HG02973 (cell line): ENCODE measurements around the gene TRIP12.
"Not testable (repeated sequence)": the region's sequence is repeated elsewhere in the genome, so short reads cannot be mapped to it uniquely, and the experiment has no call there.

Source experiments
- ATAC-seq: cut with Tn5 transposase; IDR thresholded peaks from one replicate; pipeline ENCODE4 v1.9.1; 2021; ENCODE audit warnings: moderate library complexity; ENCODE audit not compliant: unreplicated experiment

The TRIP12 gene

GRCh38 chr2:229879191-229879950, 42.4 kb downstream of the TRIP12 start:
- ATAC-seq, result no peak

DNA sequence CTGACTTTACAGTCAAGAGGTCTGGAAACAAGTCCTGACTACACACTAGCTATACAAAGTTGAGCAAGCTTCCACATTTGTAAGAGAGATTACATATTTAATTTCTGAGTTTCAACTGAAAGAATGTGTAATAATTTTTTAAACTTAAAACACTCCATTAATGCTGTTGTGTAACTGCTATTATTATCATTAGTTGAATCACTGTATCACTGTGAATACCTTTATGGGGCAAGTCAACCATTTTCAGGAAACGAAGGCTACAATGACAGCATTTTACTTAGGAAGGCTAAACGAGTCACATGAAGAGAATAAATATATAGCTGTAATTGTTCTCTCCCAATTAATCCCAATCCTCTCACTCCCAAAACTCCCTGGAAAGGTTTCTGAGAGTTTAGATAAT, 46.3 kb downstream of the TRIP12 start:
- ATAC-seq, result no peak

GRCh38 chr2:229874647-229875046, 47.2 kb downstream of the TRIP12 start:
- no peak for ATAC-seq

DNA sequence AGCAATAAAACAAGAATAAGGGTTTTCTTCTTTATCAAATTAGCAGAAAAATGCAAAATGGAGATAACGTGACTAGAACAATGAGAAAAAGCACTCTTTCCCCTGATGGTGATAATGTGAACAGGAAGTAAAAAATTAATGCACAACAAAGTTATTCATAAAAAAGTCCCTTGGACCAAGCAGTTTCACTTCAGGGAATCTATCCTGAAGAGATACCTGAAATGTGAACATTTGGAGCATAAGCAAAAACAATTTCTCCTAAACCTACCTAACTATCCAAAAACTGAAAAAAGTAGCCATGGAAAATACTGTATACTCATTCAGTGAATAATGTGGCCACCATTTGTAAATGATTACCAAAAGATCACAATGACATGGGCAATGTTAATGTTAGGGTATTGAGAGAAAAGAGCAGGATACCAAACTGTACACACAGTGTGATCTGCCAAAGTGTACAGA, 48.7 kb downstream of the TRIP12 start:
- ATAC-seq, result peak; percentile 86

DNA sequence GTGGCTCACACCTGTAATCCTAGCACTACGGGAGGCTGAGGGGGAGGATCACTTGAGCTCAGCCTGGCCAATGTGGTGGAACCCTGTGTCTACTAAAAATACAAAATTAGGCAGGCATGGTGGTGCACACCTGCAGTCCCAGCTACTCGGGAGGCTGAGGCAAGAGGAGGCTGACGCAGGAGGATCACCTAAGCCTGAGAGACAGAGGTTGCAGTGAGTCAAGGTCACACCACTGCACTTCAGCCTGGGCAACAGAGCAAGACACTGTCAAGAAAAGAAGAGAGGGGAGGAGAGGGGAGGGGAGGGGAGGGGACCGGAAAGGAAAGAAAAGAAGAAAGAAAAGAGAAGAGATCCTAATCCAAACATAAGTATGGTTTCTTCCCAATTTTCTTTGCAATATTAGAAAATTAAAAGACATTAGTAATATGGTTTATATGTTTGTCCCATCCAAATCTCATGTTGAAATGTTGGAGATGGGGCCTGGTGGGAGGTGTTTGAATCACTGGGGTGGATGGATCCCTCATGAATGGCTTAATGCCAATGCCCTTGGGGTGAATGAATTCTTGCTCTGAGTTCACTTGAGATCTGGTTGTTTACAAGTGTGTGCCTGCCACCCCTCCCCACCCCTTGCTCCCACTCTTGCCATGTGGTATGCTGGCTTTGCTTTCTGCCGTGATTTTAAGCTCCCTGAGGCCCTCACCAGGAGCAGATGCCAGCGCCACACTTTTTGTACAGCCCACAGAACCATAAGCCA, 50.7 kb downstream of the TRIP12 start:
- ATAC-seq, result no peak

DNA sequence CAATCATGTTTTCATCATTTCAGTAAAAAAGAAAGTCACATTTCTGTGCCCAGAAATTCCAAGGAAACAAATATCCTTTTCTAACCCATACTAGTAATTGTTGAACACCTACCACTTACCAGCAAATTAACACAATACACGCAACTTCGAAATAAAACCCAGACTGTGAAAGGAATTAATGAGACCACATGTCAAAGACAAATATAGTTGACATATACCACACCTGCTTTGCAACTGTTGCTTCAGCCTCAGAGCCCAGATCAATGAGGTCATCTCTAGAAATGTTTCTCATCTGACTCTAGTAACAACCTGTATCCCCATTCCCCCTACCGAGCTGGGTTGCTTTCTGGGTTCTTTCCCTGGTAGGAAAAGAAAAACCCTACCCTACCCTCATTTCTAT, 52.6 kb downstream of the TRIP12 start:
- no peak for ATAC-seq

GRCh38 chr2:229868794-229869193, 53.0 kb downstream of the TRIP12 start:
- ATAC-seq, result no peak

- no peak for ATAC-seq
Observed at GRCh38 chr2:229865033-229865432, 56.8 kb downstream of the TRIP12 start.

DNA sequence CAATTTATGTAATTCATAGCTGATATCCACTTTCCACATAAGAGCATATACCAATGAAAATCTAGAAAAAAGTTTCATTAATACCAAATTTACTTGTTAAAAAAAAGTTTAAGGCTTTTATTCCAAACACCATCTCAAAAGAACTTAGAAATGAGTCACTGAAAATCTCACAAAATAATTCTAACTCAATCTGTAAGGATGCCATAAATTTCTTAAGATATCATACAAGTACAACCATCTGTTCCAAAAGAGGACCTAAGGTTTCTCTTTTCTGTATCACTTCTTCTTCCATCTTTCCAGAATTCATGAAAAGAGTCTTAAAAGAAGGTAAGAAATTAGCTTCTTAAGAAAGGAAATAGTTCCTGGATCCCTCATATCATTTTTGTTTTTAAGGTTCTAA, 60.4 kb downstream of the TRIP12 start:
- no peak for ATAC-seq

GRCh38 chr2:229860334-229860733, 61.5 kb downstream of the TRIP12 start:
- no peak for ATAC-seq

DNA sequence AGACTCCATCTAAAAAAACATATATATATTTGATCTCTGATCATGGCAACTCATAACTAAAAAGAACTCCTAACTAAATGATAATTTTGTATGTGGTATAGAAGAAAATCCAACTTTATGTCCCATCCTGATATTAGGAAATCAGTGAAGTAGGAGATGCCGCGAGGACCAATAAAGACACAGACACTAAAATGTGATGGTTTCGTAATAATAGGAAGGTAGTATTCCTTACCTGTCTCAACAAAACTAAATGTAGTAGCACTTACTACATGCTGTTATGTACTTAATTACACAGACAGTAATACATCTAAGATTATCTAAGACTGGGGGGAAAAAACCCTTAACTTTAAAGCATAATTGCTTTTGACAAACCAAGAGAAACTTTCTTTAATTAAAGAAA, 63.5 kb downstream of the TRIP12 start:
- ATAC-seq, result no peak

DNA sequence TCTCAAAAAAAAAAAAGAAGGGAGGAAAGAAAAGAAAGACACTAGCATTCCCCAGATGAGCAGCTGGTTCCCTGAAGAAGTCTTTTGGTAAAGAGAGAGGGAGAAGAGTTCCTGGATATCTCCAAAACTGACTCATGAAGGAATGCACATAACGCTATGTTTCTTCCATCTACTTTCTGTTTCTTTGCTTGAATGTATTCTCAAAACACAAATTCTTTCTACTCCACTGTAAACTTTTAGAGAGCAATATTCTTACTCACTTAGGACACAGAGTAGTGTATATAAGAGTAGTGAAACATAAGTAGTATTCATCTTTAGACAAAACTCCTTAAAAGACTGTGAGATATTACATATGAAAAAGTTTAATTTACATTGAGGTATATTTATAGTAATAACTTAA, 64.2 kb downstream of the TRIP12 start:
- no peak for ATAC-seq

DNA sequence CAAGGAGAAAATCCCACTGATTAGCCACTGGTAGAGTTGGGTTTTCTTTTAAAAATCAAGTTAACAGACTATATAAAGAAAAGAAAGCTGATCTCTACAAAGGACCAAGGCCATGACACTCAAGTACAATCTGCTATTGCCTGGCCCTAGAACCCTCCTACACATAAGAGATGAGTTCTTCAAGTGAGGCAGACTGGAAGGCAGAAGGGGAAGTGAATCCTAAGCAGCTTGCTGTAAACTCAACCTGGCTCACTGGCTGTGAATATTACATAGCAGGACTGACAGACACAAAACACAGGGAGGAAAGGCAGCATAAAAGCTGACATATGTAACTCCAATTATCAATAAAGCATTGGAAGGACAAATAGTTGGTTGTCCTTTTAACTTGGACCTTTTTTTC, 65.4 kb downstream of the TRIP12 start:
- peak; percentile 94 for ATAC-seq

DNA sequence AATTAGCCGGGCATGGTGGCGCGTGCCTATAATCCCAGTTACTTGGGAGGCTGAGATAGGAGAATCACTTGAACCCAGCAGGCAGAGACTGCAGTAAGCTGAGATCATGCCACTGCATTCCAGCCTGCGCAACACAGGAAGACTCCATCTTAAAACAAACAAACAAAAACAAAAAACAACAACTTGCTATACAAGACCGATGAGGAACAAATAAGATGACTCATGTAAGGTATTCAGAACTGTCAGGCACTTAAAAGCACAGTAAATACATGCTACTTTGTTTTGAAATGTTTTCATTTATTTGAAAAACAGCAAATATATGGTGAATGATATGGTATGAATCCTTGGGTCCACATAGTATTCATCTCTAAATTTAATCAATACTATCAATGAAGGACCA, 66.7 kb downstream of the TRIP12 start:
- ATAC-seq, result no peak

DNA sequence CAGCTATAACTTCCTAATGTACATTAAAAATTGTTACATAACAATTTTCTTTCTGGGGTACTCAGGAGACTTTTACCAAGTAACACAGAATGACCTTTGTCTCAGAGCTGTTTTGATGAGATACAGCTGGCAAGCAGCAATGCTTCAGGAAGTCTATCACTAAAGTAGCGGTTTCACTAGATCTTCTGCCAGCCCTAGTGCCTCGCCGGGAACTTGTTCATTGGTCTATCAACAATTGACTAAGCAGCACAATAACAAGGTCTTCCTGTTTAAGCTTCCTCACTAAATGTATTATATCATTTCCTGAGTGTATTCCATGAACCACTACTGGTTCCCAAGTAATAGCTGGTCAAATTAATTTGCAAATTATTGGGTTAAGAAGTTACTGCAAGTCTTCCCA, 69.2 kb downstream of the TRIP12 start:
- no peak for ATAC-seq

DNA sequence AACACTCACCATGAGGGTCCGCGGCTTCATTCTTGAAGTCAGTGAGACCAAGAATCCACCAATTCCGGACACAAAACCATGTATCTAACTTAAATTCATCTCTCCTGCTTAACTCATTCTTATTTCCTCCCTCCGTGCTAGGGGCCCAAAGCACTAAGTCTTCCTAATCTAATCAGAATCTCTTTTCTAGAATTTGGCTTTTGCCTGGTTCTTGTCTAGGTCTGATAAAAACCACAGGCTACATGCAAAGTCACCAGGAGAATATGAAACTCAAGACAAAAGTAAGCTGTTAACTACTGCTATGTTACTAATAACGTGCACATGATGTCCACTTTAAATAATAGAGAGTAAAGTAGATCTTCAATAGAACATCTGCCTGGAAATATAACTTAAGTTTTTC, 69.9 kb downstream of the TRIP12 start:
- ATAC-seq, result no peak

DNA sequence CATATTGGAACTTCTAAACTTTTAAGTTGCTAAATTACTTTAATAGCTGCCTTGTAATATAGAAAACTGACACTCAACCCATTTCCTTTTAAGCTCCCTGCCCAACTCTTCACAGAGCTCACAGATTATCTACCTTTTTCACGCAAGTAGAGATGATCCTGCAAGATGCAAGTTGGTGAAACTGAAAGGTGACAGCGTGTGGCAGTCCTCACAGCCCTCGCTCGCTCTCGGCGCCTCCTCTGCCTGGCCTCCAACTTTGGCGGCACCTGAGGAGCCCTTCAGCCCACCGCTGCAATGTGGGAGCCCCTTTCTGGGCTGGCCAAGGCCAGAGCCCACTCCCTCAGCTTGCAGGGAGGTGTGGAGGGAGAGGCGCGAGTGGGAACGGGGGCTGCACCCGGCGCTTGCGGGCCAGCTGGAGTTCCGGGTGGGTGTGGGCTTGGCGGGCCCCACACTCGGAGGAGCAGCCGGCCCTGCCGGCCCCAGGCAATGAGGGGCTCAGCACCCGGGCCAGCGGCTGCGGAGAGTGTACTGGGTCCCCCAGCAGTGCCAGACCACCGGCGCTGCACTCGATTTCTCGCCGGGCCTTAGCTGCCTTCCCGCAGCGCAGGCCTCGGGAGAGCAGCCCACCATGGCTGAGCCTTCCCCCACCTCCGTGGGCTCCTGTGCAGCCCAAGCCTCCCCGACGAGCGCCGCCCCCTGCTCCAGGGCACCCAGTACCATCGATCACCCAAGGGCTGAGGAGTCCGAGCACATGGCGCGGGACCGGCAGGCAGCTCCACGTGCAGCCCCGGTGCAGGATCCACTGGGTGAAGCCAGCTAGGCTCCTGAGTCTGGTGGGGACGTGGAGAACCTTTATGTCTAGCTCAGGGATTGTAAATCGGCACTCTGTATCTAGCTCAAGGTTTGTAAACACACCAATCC, 71.2 kb downstream of the TRIP12 start:
- not testable (repeated sequence) for ATAC-seq

DNA sequence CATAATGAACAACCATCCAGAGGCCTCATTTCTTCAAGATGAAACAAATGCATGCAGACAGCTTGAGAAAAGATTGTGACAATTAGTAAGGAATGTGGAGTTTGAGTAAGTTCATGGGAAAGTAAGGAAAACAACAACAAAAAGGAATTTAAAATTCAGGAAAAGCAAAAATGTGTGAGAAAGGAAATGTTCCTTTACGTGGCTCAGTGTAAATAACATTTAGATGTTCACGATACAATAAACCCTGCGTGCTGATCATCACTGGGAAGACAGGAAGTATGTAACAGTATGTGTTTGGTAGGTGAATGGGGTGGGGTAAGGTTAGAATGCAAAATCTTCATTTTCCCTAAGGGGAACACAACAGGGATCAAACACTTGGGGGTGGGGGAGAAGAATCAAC, 72.7 kb downstream of the TRIP12 start:
- no peak for ATAC-seq

DNA sequence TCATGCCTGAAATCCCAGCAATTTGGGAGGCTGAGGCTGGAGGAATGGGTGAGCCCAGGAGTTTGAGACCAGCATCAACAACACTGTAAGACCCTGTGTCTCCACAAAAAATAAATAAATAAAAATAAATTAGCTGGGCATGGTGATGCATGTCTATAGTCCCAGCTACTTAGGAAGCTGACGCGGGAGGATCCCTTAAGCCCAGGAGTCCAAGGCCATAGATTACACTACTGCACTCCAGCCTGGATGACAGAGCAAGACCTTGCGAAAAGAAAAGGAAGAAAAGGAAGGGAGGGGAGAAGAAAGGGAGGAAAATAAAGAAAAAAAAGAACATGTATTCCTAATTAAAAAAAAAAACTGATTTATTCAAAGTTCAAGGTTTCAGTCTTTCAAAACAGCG, 78.2 kb downstream of the TRIP12 start:
- no peak for ATAC-seq

DNA sequence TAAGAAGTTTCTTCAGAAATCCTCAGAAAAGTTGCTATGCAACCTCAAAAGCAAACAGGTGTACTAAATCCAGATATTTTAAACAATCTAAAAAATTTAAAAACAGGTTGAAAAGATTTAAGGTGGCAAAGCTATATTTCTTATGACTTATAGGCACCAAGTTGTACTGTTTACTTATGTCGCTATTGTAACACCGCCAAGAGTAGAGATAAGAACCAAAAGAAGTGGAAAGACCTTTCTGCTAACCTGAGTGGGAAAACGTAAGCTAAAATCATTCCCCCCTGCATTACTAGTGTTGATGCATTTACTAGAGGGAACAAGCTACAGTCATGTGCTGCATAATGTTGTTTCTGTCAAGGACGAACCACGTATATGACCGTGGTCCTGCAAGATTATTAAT, 83.1 kb downstream of the TRIP12 start:
- ATAC-seq, result no peak

- ATAC-seq, result no peak
Observed at GRCh38 chr2:229836847-229837246, 85.0 kb downstream of the TRIP12 start.
